H9 (cell line): ENCODE measurements around the gene OPTC. TPM values are rescaled to one million over a fixed set of nuclear protein-coding genes. Genes with fewer than 3 reads are reported as not detected.

Experiments used
- DNase-seq: peaks from one replicate; pipeline ENCODE4 v3.0.0-alpha.2; 2017
- H2AFZ ChIP-seq: one replicate; pipeline ENCODE4 v1.6.1; 2013; ENCODE audit warnings: mild to moderate bottlenecking, low read length, control low read depth, moderate library complexity
- H2AK5ac ChIP-seq: 2 replicates; pipeline ENCODE4 v1.6.1; 2013; ENCODE audit warnings: low read length, control low read depth, mixed read lengths; ENCODE audit not compliant: insufficient read length
- H2BK120ac ChIP-seq: one replicate; pipeline ENCODE4 v1.6.1; 2013; ENCODE audit warnings: low read depth, mild to moderate bottlenecking, low read length, control low read depth, inconsistent platforms; ENCODE audit not compliant: poor library complexity, severe bottlenecking
- H2BK12ac ChIP-seq: 2 replicates; pipeline ENCODE4 v1.6.1; 2013; ENCODE audit warnings: low read length, control low read depth, mixed read lengths, low read depth; ENCODE audit not compliant: insufficient read length
- H2BK15ac ChIP-seq: 2 replicates; pipeline ENCODE4 v1.6.1; 2013; ENCODE audit warnings: low read depth, low read length, control low read depth
- H2BK20ac ChIP-seq: one replicate; pipeline ENCODE4 v1.6.1; 2013; ENCODE audit warnings: low read depth, mild to moderate bottlenecking, low read length, control low read depth, inconsistent platforms; ENCODE audit not compliant: poor library complexity, severe bottlenecking
- H2BK5ac ChIP-seq: 2 replicates; pipeline ENCODE4 v1.6.1; 2013; ENCODE audit warnings: low read length, control low read depth, mixed read lengths; ENCODE audit not compliant: insufficient read length
- H3K14ac ChIP-seq: 2 replicates; pipeline ENCODE4 v1.6.1; 2013; ENCODE audit warnings: low read length, control low read depth; ENCODE audit not compliant: insufficient read depth
- H3K18ac ChIP-seq: 2 replicates; pipeline ENCODE4 v1.6.1; 2013; ENCODE audit warnings: low read depth, mild to moderate bottlenecking, mixed read lengths, low read length, control low read depth; ENCODE audit not compliant: insufficient read length
- H3K23ac ChIP-seq: 2 replicates; pipeline ENCODE4 v1.6.1; 2013; ENCODE audit warnings: low read length, control low read depth, mixed read lengths, low read depth; ENCODE audit not compliant: insufficient read length
- H3K23me2 ChIP-seq: 2 replicates; pipeline ENCODE4 v1.6.1; 2013; ENCODE audit warnings: low read depth, mild to moderate bottlenecking, mixed read lengths, low read length, control low read depth; ENCODE audit not compliant: insufficient read length, poor library complexity, severe bottlenecking
- H3K27ac ChIP-seq: 2 replicates; pipeline ENCODE4 v1.5.1; 2013; ENCODE audit warnings: low read length, control low read depth, mixed read lengths, low read depth; ENCODE audit not compliant: insufficient read length
- H3K27me3 ChIP-seq: 2 replicates; pipeline ENCODE4 v1.6.1; 2013; ENCODE audit warnings: low read length, control low read depth, inconsistent platforms; ENCODE audit not compliant: insufficient read depth
- H3K4ac ChIP-seq: 2 replicates; pipeline ENCODE4 v1.6.1; 2013; ENCODE audit warnings: low read depth, mild to moderate bottlenecking, control low read depth, inconsistent platforms, low read length, moderate library complexity
- H3K4me1 ChIP-seq: 2 replicates; pipeline ENCODE4 v1.6.1; 2013; ENCODE audit warnings: low read length, control low read depth, inconsistent platforms; ENCODE audit not compliant: insufficient read depth
- H3K4me2 ChIP-seq: 2 replicates; pipeline ENCODE4 v1.6.1; 2013; ENCODE audit warnings: low read length, control low read depth, mixed read lengths; ENCODE audit not compliant: insufficient read length, insufficient read depth
- H3K56ac ChIP-seq: 2 replicates; pipeline ENCODE4 v1.6.1; 2013; ENCODE audit warnings: low read depth, mild to moderate bottlenecking, mixed read lengths, low read length, control low read depth; ENCODE audit not compliant: insufficient read length
- H3K79me1 ChIP-seq: 2 replicates; pipeline ENCODE4 v1.6.1; 2013; ENCODE audit warnings: low read depth, mild to moderate bottlenecking, moderate library complexity, low read length, control low read depth, inconsistent platforms; ENCODE audit not compliant: insufficient read depth, poor library complexity, severe bottlenecking
- H3K79me2 ChIP-seq: 2 replicates; pipeline ENCODE4 v1.6.1; 2013; ENCODE audit warnings: low read length, control low read depth, inconsistent platforms; ENCODE audit not compliant: insufficient read depth
- H3K9ac ChIP-seq: 2 replicates; pipeline ENCODE4 v1.6.1; 2013; ENCODE audit warnings: low read length, control low read depth, mixed read lengths; ENCODE audit not compliant: insufficient read length; ENCODE audit errors: extremely low read depth
- H3K9me3 ChIP-seq: one replicate; pipeline ENCODE4 v1.6.1; 2013; ENCODE audit warnings: low read depth, low read length, inconsistent platforms; ENCODE audit not compliant: control insufficient read depth
- H3T11ph ChIP-seq: one replicate; pipeline ENCODE4 v1.6.1; 2013; ENCODE audit warnings: mild to moderate bottlenecking, low read length, control low read depth, inconsistent platforms
- H4K20me1 ChIP-seq: one replicate; pipeline ENCODE4 v1.6.1; 2013; ENCODE audit not compliant: control insufficient read depth, insufficient read length, insufficient read depth
- H4K5ac ChIP-seq: 2 replicates; pipeline ENCODE4 v1.6.1; 2013; ENCODE audit warnings: low read depth, mild to moderate bottlenecking, mixed read lengths, low read length, control low read depth; ENCODE audit not compliant: insufficient read length
- H4K8ac ChIP-seq: replicated peaks from 2 replicates; pipeline ENCODE4 v1.6.1; 2013; ENCODE audit warnings: low read length, control low read depth, mixed read lengths, low read depth; ENCODE audit not compliant: insufficient read length
- H4K91ac ChIP-seq: 2 replicates; pipeline ENCODE4 v1.6.1; 2013; ENCODE audit warnings: low read depth, mild to moderate bottlenecking, moderate library complexity, mixed read lengths, low read length, control low read depth; ENCODE audit not compliant: insufficient read length
- H3K27ac Mint-ChIP-seq, 3 experiments: 2 replicates in 2 of 3; 3 replicates in 1 of 3; pipeline ENCODE4 v1.8.0; 2020 to 2021; ENCODE audit warnings: mixed read lengths in 3 of 3, mild to moderate bottlenecking in 1 of 3, moderate library complexity in 1 of 3
- H3K27me3 Mint-ChIP-seq: 2 replicates; pipeline ENCODE4 v1.8.0; 2021; ENCODE audit warnings: low read depth, mild to moderate bottlenecking, moderate library complexity, mixed read lengths
- H3K36me3 Mint-ChIP-seq, 3 experiments: 2 replicates in 2 of 3; 3 replicates in 1 of 3; pipeline ENCODE4 v1.8.0; 2020 to 2021; ENCODE audit warnings: low read depth in 3 of 3, mixed read lengths in 3 of 3; ENCODE audit not compliant: insufficient read depth in 1 of 3
- H3K4me1 Mint-ChIP-seq, 2 experiments: 2 replicates each; pipeline ENCODE4 v1.8.0; 2020; ENCODE audit warnings: mixed read lengths in 2 of 2
- H3K4me3 Mint-ChIP-seq, 2 experiments: 2 replicates in 1 of 2; 3 replicates in 1 of 2; pipeline ENCODE4 v1.8.0; 2020 to 2021; ENCODE audit warnings: mild to moderate bottlenecking in 2 of 2, mixed read lengths in 2 of 2, moderate library complexity in 1 of 2
- H3K9me3 Mint-ChIP-seq, 2 experiments: 2 replicates in 1 of 2; 3 replicates in 1 of 2; pipeline ENCODE4 v1.8.0; 2020; ENCODE audit warnings: mild to moderate bottlenecking in 2 of 2, mixed read lengths in 2 of 2, moderate library complexity in 1 of 2
- whole genome bisulfite sequencing: extraction: QIAGEN DNeasy Blood & Tissue Kit; methylation state at CpG from one replicate; pipeline ENCODE4 v1.1.7; 2013; ENCODE audit warnings: missing lambda C conversion rate, low lambda C conversion rate, mixed read lengths; ENCODE audit not compliant: insufficient read length; ENCODE audit errors: extremely low coverage; 5-methylcytosine and 5-hydroxymethylcytosine counted together
- total RNA-seq: library from RNA; stranded (reverse); gene quantifications from 2 replicates; pipeline ENCODE4 v1.2.1, GENCODE V29; 2021
- TF ChIP-seq, protein P1 (sequence below): fragments of 200-600 bp; sonication (generic); conservative IDR thresholded peaks from 3 replicates; pipeline ENCODE4 v1.8.0; 2021; ENCODE audit warnings: antibody characterized with exemption, mild to moderate bottlenecking

OPTC gene
- total RNA-seq, 1 experiment from 2014 or later, result 1.1 TPM

DNA sequence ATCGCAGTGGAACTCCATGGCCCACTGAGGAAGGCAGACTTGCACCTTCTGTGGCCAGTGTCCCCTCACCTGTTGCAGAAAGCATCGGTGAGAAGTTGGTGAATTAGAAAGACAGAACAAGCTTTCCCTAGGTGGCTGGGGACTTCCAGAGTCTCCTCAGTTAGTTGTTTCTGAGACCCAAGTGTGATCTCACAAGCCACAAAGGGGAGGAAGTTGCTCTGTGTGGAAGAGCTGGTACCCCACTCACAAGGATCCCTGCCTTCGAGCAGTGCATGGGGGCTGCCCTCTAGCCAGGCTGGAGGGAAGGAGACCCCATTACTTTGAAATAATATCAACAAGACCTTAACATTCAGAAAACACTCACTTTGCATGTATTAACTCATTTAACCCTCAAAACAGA, 16.2 kb upstream of the OPTC start:
- no CpG with 5 or more reads among the region's 3 CpGs for WGBS
- Histone ChIP-seq H3K79me2 (no peaks in the 10 kb centered on the region), H3K23me2 (no peaks in the 10 kb centered on the region), H3K4me2 (no peak overlapping the region), H3K56ac (no peak overlapping the region), H2AK5ac (no peak overlapping the region), H2BK12ac (no peak overlapping the region), H3K18ac (no peak overlapping the region), H3K4ac (no peak overlapping the region), H3K9me3 (no peaks in the 10 kb centered on the region), H4K8ac (no peak overlapping the region), H4K91ac (no peak overlapping the region), H2BK15ac (no peak overlapping the region), H3T11ph (no peak overlapping the region), H3K4me1 (peaks cover 3% of the 10 kb centered on the region; the same call in 1 of the 2 replicates), H2BK5ac (no peak overlapping the region), H3K79me1 (no peaks in the 10 kb centered on the region), H3K23ac (no peak overlapping the region), H4K20me1 (no peaks in the 10 kb centered on the region), H3K27me3 (no peaks in the 10 kb centered on the region), H2BK120ac (no peak overlapping the region), H3K27ac (no peak overlapping the region), H4K5ac (no peak overlapping the region), H3K9ac (no peak overlapping the region), H3K14ac (no peak overlapping the region), H2AFZ (no peak overlapping the region), H2BK20ac (no peak overlapping the region)
- Mint-ChIP-seq H3K36me3 (no peaks in the 10 kb centered on the region), H3K4me1 (peaks cover 22 to 32% of the 10 kb centered on the region in 2 experiments), H3K4me3 (no peak overlapping the region), H3K27ac (no peak overlapping the region), H3K9me3 (no peaks in the 10 kb centered on the region), H3K27me3 (peaks cover 8% of the 10 kb centered on the region)
- DNase-seq, result no peak
- TF ChIP-seq, protein P1, sequence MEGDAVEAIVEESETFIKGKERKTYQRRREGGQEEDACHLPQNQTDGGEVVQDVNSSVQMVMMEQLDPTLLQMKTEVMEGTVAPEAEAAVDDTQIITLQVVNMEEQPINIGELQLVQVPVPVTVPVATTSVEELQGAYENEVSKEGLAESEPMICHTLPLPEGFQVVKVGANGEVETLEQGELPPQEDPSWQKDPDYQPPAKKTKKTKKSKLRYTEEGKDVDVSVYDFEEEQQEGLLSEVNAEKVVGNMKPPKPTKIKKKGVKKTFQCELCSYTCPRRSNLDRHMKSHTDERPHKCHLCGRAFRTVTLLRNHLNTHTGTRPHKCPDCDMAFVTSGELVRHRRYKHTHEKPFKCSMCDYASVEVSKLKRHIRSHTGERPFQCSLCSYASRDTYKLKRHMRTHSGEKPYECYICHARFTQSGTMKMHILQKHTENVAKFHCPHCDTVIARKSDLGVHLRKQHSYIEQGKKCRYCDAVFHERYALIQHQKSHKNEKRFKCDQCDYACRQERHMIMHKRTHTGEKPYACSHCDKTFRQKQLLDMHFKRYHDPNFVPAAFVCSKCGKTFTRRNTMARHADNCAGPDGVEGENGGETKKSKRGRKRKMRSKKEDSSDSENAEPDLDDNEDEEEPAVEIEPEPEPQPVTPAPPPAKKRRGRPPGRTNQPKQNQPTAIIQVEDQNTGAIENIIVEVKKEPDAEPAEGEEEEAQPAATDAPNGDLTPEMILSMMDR, result no peak
